Neural crest cell (in vitro differentiated cells): ENCODE measurements around the gene MAST4. TPM values are rescaled to one million over a fixed set of nuclear protein-coding genes. Genes with fewer than 3 reads are reported as not detected.

ENCODE experiments used
- DNase-seq: peaks from one replicate; pipeline ENCODE4 v3.0.0; 2021; ENCODE audit warnings: low read depth, mixed read lengths, low spot score
- H3K27ac Mint-ChIP-seq: one replicate; pipeline ENCODE4 v1.8.0; 2021; ENCODE audit warnings: mild to moderate bottlenecking, mixed read lengths; ENCODE audit not compliant: unreplicated experiment
- H3K27me3 Mint-ChIP-seq: 2 replicates; pipeline ENCODE4 v1.8.0; 2021; ENCODE audit warnings: low read depth, mild to moderate bottlenecking, mixed read lengths
- H3K36me3 Mint-ChIP-seq: 2 replicates; pipeline ENCODE4 v1.8.0; 2021; ENCODE audit warnings: low read depth, mild to moderate bottlenecking, mixed read lengths
- H3K4me1 Mint-ChIP-seq: 2 replicates; pipeline ENCODE4 v1.8.0; 2021; ENCODE audit warnings: mixed read lengths
- H3K4me3 Mint-ChIP-seq: one replicate; pipeline ENCODE4 v1.8.0; 2021; ENCODE audit warnings: mild to moderate bottlenecking, mixed read lengths
- H3K9me3 Mint-ChIP-seq: 2 replicates; pipeline ENCODE4 v1.8.0; 2021; ENCODE audit warnings: mixed read lengths
- CTCF ChIP-seq: fragments of 200-600 bp; sonication (generic); conservative IDR thresholded peaks from 2 replicates; pipeline ENCODE4 v1.5.0; 2021; ENCODE audit warnings: antibody characterized with exemption, mild to moderate bottlenecking
- total RNA-seq: library from RNA; stranded (reverse); gene quantifications from 2 replicates; pipeline ENCODE4 v1.2.1, GENCODE V29; 2021

MAST4 gene
- total RNA-seq, 1 donor from 2014 or later: 7.3 TPM

- no peak overlapping the region for H3K4me3 Mint-ChIP-seq
- TF ChIP-seq CTCF: no peak
- no peaks in the 10 kb centered on the region for H3K27me3 Mint-ChIP-seq
- no peaks in the 10 kb centered on the region for H3K36me3 Mint-ChIP-seq
- no peak overlapping the region for H3K27ac Mint-ChIP-seq
- peaks cover 2% of the 10 kb centered on the region for H3K9me3 Mint-ChIP-seq
- no peak for DNase-seq
- peaks cover 18% of the 10 kb centered on the region for H3K4me1 Mint-ChIP-seq
Measured at GRCh38 chr5:66841264-66841663, 245.1 kb downstream of the MAST4 start.

- H3K4me3 Mint-ChIP-seq: no peak overlapping the region
- no peak for DNase-seq
- H3K36me3 Mint-ChIP-seq: no peaks in the 10 kb centered on the region
- no peak for TF ChIP-seq CTCF
- H3K27ac Mint-ChIP-seq: no peak overlapping the region
- H3K27me3 Mint-ChIP-seq: no peaks in the 10 kb centered on the region
- H3K4me1 Mint-ChIP-seq: peaks cover 18% of the 10 kb centered on the region
- H3K9me3 Mint-ChIP-seq: peaks cover 2% of the 10 kb centered on the region
Measured at GRCh38 chr5:66842540-66842939, 246.3 kb downstream of the MAST4 start.

GRCh38 chr5:66843065-66843464 is 246.9 kb downstream of the MAST4 start:
- no peak overlapping the region for H3K4me3 Mint-ChIP-seq
- no peak for DNase-seq
- peaks cover 18% of the 10 kb centered on the region for H3K4me1 Mint-ChIP-seq
- peaks cover 2% of the 10 kb centered on the region for H3K9me3 Mint-ChIP-seq
- TF ChIP-seq CTCF: no peak
- no peaks in the 10 kb centered on the region for H3K36me3 Mint-ChIP-seq
- H3K27ac Mint-ChIP-seq: no peak overlapping the region
- no peaks in the 10 kb centered on the region for H3K27me3 Mint-ChIP-seq

GRCh38 chr5:66848749-66849641 is 252.8 kb downstream of the MAST4 start:
- H3K27me3 Mint-ChIP-seq: peaks cover 2% of the 10 kb centered on the region

GRCh38 chr5:66849803-66850202 is 253.6 kb downstream of the MAST4 start:
- H3K4me1 Mint-ChIP-seq: no peaks in the 10 kb centered on the region
- TF ChIP-seq CTCF: no peak
- H3K36me3 Mint-ChIP-seq: no peaks in the 10 kb centered on the region
- peaks cover 2% of the 10 kb centered on the region for H3K27me3 Mint-ChIP-seq
- H3K9me3 Mint-ChIP-seq: no peaks in the 10 kb centered on the region
- H3K4me3 Mint-ChIP-seq: no peak overlapping the region
- no peak for DNase-seq
- no peak overlapping the region for H3K27ac Mint-ChIP-seq

More at GRCh38 chr5:66848749-66849641, 252.8 kb downstream of the MAST4 start:
- no peaks in the 10 kb centered on the region for H3K36me3 Mint-ChIP-seq
- H3K4me3 Mint-ChIP-seq: no peak overlapping the region
- no peak overlapping the region for H3K27ac Mint-ChIP-seq
- TF ChIP-seq CTCF: no peak
- no peaks in the 10 kb centered on the region for H3K4me1 Mint-ChIP-seq
- DNase-seq: no peak
- peaks cover 2% of the 10 kb centered on the region for H3K9me3 Mint-ChIP-seq
